Epithelial cell of esophagus (primary cell): Measurements from ENCODE around the gene SPDYE4.

Source experiments
- DNase-seq: peaks from one replicate; pipeline ENCODE4 v3.0.0; 2010; ENCODE audit warnings: low read depth
- H3K4me3 ChIP-seq: 2 replicates; pipeline ENCODE4 v1.5.1; 2011; ENCODE audit warnings: mild to moderate bottlenecking, low read length, control low read depth
- CTCF ChIP-seq: IDR thresholded peaks from 2 replicates; pipeline ENCODE4 v1.5.1; 2011; ENCODE audit warnings: low read depth, mild to moderate bottlenecking, low read length, control low read depth, inconsistent platforms; ENCODE audit not compliant: insufficient read depth; ENCODE audit errors: missing control alignments

SPDYE4 gene

GRCh38 chr17:8785547-8786413 is 27.4 kb upstream of the SPDYE4 start:
- no peak overlapping the region for H3K4me3 ChIP-seq
- peak; percentile 90 for TF ChIP-seq CTCF
- peak; percentile 69 for DNase-seq

- no peak for TF ChIP-seq CTCF
- H3K4me3 ChIP-seq: no peak overlapping the region
- peak; percentile 29 for DNase-seq
Measured at GRCh38 chr17:8782176-8782575, 23.8 kb upstream of the SPDYE4 start.

GRCh38 chr17:8781776-8782175 is 23.4 kb upstream of the SPDYE4 start:
- H3K4me3 ChIP-seq: no peak overlapping the region
- DNase-seq: peak; percentile 8
- TF ChIP-seq CTCF: no peak

GRCh38 chr17:8776881-8777280 is 18.5 kb upstream of the SPDYE4 start:
- TF ChIP-seq CTCF: no peak
- DNase-seq: no peak
- H3K4me3 ChIP-seq: no peak overlapping the region

- H3K4me3 ChIP-seq: no peak overlapping the region
- no peak for DNase-seq
- no peak for TF ChIP-seq CTCF
Measured at GRCh38 chr17:8776248-8776647, 17.9 kb upstream of the SPDYE4 start.

- H3K4me3 ChIP-seq: no peak overlapping the region
- no peak for TF ChIP-seq CTCF
- peak; percentile 64 for DNase-seq
Measured at GRCh38 chr17:8766731-8767130, 8.4 kb upstream of the SPDYE4 start.

GRCh38 chr17:8762012-8762411 is 3.7 kb upstream of the SPDYE4 start:
- no peak for DNase-seq
- TF ChIP-seq CTCF: no peak
- H3K4me3 ChIP-seq: no peak overlapping the region
